ENCODE data around the gene UNC13A.

The UNC13A gene

GRCh38 chr19:17625043-17625442 lies 63.1 kb downstream of the UNC13A start:
- H3K4me3 ChIP-seq: no peak overlapping the region
- no peak for DNase-seq (ENCODE audit: low spot score)
- H3K27ac ChIP-seq: no peak overlapping the region
- TF ChIP-seq, protein P1, sequence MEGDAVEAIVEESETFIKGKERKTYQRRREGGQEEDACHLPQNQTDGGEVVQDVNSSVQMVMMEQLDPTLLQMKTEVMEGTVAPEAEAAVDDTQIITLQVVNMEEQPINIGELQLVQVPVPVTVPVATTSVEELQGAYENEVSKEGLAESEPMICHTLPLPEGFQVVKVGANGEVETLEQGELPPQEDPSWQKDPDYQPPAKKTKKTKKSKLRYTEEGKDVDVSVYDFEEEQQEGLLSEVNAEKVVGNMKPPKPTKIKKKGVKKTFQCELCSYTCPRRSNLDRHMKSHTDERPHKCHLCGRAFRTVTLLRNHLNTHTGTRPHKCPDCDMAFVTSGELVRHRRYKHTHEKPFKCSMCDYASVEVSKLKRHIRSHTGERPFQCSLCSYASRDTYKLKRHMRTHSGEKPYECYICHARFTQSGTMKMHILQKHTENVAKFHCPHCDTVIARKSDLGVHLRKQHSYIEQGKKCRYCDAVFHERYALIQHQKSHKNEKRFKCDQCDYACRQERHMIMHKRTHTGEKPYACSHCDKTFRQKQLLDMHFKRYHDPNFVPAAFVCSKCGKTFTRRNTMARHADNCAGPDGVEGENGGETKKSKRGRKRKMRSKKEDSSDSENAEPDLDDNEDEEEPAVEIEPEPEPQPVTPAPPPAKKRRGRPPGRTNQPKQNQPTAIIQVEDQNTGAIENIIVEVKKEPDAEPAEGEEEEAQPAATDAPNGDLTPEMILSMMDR (IDR thresholded peaks at IDR 0.05): no peak

- TF ChIP-seq, protein P1 (IDR thresholded peaks at IDR 0.05): no peak
- no peak for DNase-seq (ENCODE audit: low spot score)
- H3K4me3 ChIP-seq: no peak overlapping the region
- no peak overlapping the region for H3K27ac ChIP-seq
Measured at GRCh38 chr19:17624314-17624991, 63.7 kb downstream of the UNC13A start.

- Histone ChIP-seq H3K4me3 (no peak overlapping the region), H3K27ac (no peak overlapping the region)
- TF ChIP-seq, protein P1 (IDR thresholded peaks at IDR 0.05): no peak
- no peak for DNase-seq (ENCODE audit: low spot score)
Measured at GRCh38 chr19:17623224-17623935, 64.8 kb downstream of the UNC13A start.

- H3K4me3 ChIP-seq: no peak overlapping the region
- no peak overlapping the region for H3K27ac ChIP-seq
- TF ChIP-seq, protein P1 (IDR thresholded peaks at IDR 0.05): no peak
- no peak for DNase-seq (ENCODE audit: low spot score)
Measured at GRCh38 chr19:17620696-17621095, 67.5 kb downstream of the UNC13A start.

DNA sequence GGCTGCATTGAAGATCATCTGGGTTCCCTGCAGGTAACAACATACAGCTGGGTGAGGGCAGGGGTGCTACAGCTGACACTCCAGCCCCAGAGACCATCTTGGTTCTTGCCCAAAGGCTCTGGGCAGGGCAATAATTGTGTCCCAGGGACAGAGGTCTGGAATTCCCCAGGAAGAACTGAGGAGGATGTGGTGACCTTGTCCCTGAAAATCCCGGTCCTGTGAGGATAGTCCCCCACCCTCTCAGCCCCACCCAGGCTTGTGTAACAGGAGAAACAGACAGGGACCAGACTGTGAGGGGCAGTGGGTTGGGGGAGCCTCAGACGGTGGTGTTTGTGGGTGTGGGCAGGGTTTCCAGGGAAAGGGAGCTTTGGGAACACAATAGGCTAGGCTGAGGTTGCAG lies 69.2 kb downstream of the UNC13A start:
- Histone ChIP-seq H3K4me3 (no peak overlapping the region), H3K27ac (no peak overlapping the region)
- DNase-seq (ENCODE audit: low spot score): no peak
- TF ChIP-seq, protein P1 (IDR thresholded peaks at IDR 0.05): no peak

DNA sequence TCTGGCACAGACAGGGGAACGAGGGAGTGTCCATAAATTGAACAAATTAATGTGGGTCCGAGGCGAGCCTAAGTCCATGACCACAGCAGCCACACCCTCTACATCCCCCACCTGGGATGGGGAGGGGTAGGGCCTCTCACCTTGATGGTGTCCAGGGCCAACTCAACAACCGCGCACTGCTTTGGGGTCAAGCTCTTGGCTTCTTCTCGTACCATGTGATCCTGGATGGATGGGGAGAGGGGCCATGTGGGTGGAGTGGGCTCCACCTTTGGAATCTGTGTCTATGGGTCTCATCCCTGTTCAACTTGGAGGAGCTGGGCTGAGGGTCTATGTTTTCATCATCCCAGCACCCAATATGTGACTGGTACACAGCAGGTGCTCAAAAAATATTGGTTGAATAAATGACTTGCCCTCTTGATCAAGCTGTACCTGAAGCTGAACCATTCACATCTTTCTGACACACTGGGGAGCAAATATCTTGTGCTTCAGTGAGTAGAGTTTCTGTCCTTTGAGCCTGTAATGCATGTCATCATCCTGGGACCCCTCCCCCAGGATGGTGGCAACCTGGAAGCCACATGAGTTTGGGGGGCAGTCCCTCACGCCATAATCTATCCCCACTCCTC lies 69.8 kb downstream of the UNC13A start:
- no peak for DNase-seq (ENCODE audit: low spot score)
- TF ChIP-seq, protein P1 (IDR thresholded peaks at IDR 0.05): no peak
- no peak overlapping the region for H3K27ac ChIP-seq
- no peak overlapping the region for H3K4me3 ChIP-seq
